Measurements from ENCODE around the gene CPN1.
A peak's percentile ranks its signal among the peaks of the same experiment; 100 is the strongest.

- TF ChIP-seq CTCF (IDR thresholded peaks at IDR 0.05) (peak in 5 of 6 experiments; percentile 18 to 87 (median 56)), POLR2A (IDR thresholded peaks at IDR 0.05) (peak in 1 of 2 donors; percentile 71)
These were observed 71.6 kb downstream of the CPN1 start, which contains the start of gene DNMBP for GRCh38 chr10:100009793-100010676.

All from thyroid gland (tissue), 4 donors.